IMR-90 (cell line): ENCODE data around the gene TP63. TPM values are rescaled to one million over a fixed set of nuclear protein-coding genes. Genes with fewer than 3 reads are reported as not detected.

Experiments used
- ATAC-seq: fragments of 200-7000 bp; cut with Tn5 transposase; 2 replicates; pipeline ENCODE4 v1.9.1; 2020; ENCODE audit warnings: low read depth, mild to moderate bottlenecking, moderate library complexity
- BruUV-seq: library from RNA; stranded (reverse); fragments of 400-500 nt; replicated peaks from 2 replicates; lab custom pipeline; 2021; lab: Mats Ljungman, UMichigan
- CTCF ChIA-PET: fragments of 300-600 bp; formaldehyde crosslinking; extraction: SDS; loops from one replicate; lab custom pipeline; 2021; ENCODE audit warnings: antibody characterized with exemption; lab: Yijun Ruan, JAX
- POLR2A ChIA-PET: fragments of 300-600 bp; sonication (Branson Sonifier 250); formaldehyde crosslinking; loops from one replicate; lab custom pipeline; 2022; ENCODE audit warnings: antibody characterized with exemption; ENCODE audit not compliant: unreplicated experiment; lab: Charles Lee
- DNase-seq: peaks from one replicate; pipeline ENCODE4 v3.0.0; 2013
- H2AFZ ChIP-seq: replicated peaks from 2 replicates; pipeline ENCODE3; 2013; ENCODE audit warnings: low read length, mild to moderate bottlenecking; ENCODE audit not compliant: poor library complexity
- H2AK5ac ChIP-seq: 2 replicates; pipeline ENCODE4 v1.6.1; 2013; ENCODE audit warnings: low read depth, low read length, inconsistent platforms
- H2AK9ac ChIP-seq: replicated peaks from 2 replicates; pipeline ENCODE3; 2013; ENCODE audit warnings: mild to moderate bottlenecking, low read depth, low read length, moderate library complexity; ENCODE audit not compliant: poor library complexity
- H2BK120ac ChIP-seq: 2 replicates; pipeline ENCODE4 v1.6.1; 2013; ENCODE audit warnings: low read depth, low read length, inconsistent platforms
- H2BK15ac ChIP-seq: 3 replicates; pipeline ENCODE4 v1.6.1; 2013; ENCODE audit warnings: low read depth, low read length, inconsistent platforms
- H2BK20ac ChIP-seq: 2 replicates; pipeline ENCODE4 v1.6.1; 2013; ENCODE audit warnings: low read depth, mild to moderate bottlenecking, inconsistent platforms, low read length, moderate library complexity
- H2BK5ac ChIP-seq: 2 replicates; pipeline ENCODE4 v1.6.1; 2013; ENCODE audit warnings: mild to moderate bottlenecking, low read depth, low read length, inconsistent platforms; ENCODE audit not compliant: poor library complexity, severe bottlenecking
- H3K14ac ChIP-seq: replicated peaks from 2 replicates; pipeline ENCODE4 v1.6.1; 2013; ENCODE audit warnings: low read depth, low read length, inconsistent platforms
- H3K18ac ChIP-seq: 2 replicates; pipeline ENCODE4 v1.6.1; 2013; ENCODE audit warnings: low read depth, low read length, control low read depth
- H3K23ac ChIP-seq: 2 replicates; pipeline ENCODE4 v1.6.1; 2013; ENCODE audit warnings: low read depth, low read length, inconsistent platforms
- H3K27ac ChIP-seq: 2 replicates; pipeline ENCODE4 v1.5.1; 2013; ENCODE audit warnings: mild to moderate bottlenecking, control low read depth, low read length; ENCODE audit not compliant: insufficient read depth
- H3K27me3 ChIP-seq: 2 replicates; pipeline ENCODE4 v1.6.1; 2013; ENCODE audit warnings: low read length; ENCODE audit not compliant: control insufficient read depth, insufficient read depth
- H3K36me3 ChIP-seq: 2 replicates; pipeline ENCODE4 v1.6.1; 2013; ENCODE audit warnings: low read length, mixed read lengths; ENCODE audit not compliant: control insufficient read depth, insufficient read depth
- H3K4ac ChIP-seq: 2 replicates; pipeline ENCODE4 v1.6.1; 2013; ENCODE audit warnings: low read depth, low read length, inconsistent platforms
- H3K4me1 ChIP-seq: 2 replicates; pipeline ENCODE4 v1.6.1; 2013; ENCODE audit warnings: low read length, mixed read lengths; ENCODE audit not compliant: control insufficient read depth, insufficient read depth
- H3K4me2 ChIP-seq: 2 replicates; pipeline ENCODE4 v1.6.1; 2013; ENCODE audit warnings: low read depth, mild to moderate bottlenecking, control low read depth, low read length, moderate library complexity
- H3K4me3 ChIP-seq: 2 replicates; pipeline ENCODE4 v1.5.1; 2013; ENCODE audit warnings: low read depth, mild to moderate bottlenecking, control low read depth, low read length, moderate library complexity; ENCODE audit not compliant: insufficient read depth
- H3K56ac ChIP-seq: 2 replicates; pipeline ENCODE4 v1.6.1; 2013; ENCODE audit warnings: low read length, inconsistent platforms; ENCODE audit not compliant: insufficient read depth; ENCODE audit errors: extremely low read depth
- H3K79me1 ChIP-seq, 2 experiments: 2 replicates each; pipeline ENCODE4 v1.6.1; 2013; ENCODE audit warnings: low read length in 2 of 2, inconsistent platforms in 1 of 2, low read depth in 1 of 2
- H3K9ac ChIP-seq: 2 replicates; pipeline ENCODE4 v1.6.1; 2013; ENCODE audit warnings: low read depth, low read length, control low read depth
- H3K9me1 ChIP-seq: 2 replicates; pipeline ENCODE4 v1.6.1; 2013; ENCODE audit warnings: low read length, inconsistent platforms; ENCODE audit not compliant: insufficient read depth
- H3K9me3 ChIP-seq: 2 replicates; pipeline ENCODE4 v1.6.1; 2013; ENCODE audit warnings: low read length; ENCODE audit not compliant: control insufficient read depth, insufficient read depth
- H4K20me1 ChIP-seq: 2 replicates; pipeline ENCODE4 v1.6.1; 2013; ENCODE audit warnings: low read length, inconsistent platforms; ENCODE audit not compliant: insufficient read depth
- H4K5ac ChIP-seq: 2 replicates; pipeline ENCODE4 v1.6.1; 2013; ENCODE audit warnings: mild to moderate bottlenecking, low read depth, low read length, control low read depth
- H4K8ac ChIP-seq, 2 experiments: 2 replicates each; pipeline ENCODE4 v1.6.1; 2013; ENCODE audit warnings: low read depth in 2 of 2, low read length in 2 of 2, control low read depth in 1 of 2, inconsistent platforms in 1 of 2
- H4K91ac ChIP-seq: 2 replicates; pipeline ENCODE4 v1.6.1; 2013; ENCODE audit warnings: low read depth, low read length, inconsistent platforms; ENCODE audit not compliant: insufficient read depth
- CEBPB ChIP-seq: IDR thresholded peaks from 2 replicates; pipeline ENCODE4 v1.6.1; 2012; ENCODE audit warnings: low read depth, low read length, improper control_type of control experiment
- CHD1 ChIP-seq: IDR thresholded peaks from 2 replicates; pipeline ENCODE4 v1.6.1; 2012; ENCODE audit warnings: low read depth, low read length, improper control_type of control experiment
- NFE2L2 ChIP-seq: fragments of 150-350 bp; IDR thresholded peaks from 2 replicates; pipeline ENCODE4 v1.6.1; 2016; ENCODE audit warnings: low read depth, mild to moderate bottlenecking, low read length
- POLR2A ChIP-seq: IDR thresholded peaks from 2 replicates; pipeline ENCODE4 v1.6.1; 2012; ENCODE audit warnings: mild to moderate bottlenecking, low read depth, low read length
- RFX5 ChIP-seq: IDR thresholded peaks from 2 replicates; pipeline ENCODE4 v1.8.0; 2012; ENCODE audit warnings: low read depth, mild to moderate bottlenecking, low read length, moderate library complexity
- SMC3 ChIP-seq: fragments of 150-350 bp; IDR thresholded peaks from 2 replicates; pipeline ENCODE4 v1.6.1; 2016; ENCODE audit warnings: low read depth, mild to moderate bottlenecking, antibody characterized with exemption, low read length, moderate library complexity
- WGBS, 2 experiments: methylation state at CpG; one replicate each; pipeline versions ENCODE4 v1.1.5 to v1.1.7; 2013; ENCODE audit warnings: missing lambda C conversion rate in 2 of 2; ENCODE audit not compliant: insufficient read length in 1 of 2; ENCODE audit errors: extremely low coverage in 2 of 2; 5-methylcytosine and 5-hydroxymethylcytosine counted together
- dilution Hi-C: fragments of 300-500 bp; cut with HindIII; formaldehyde crosslinking; loops from one replicate; pipeline ENCODE4 v1.14.3; 2018; ENCODE audit warnings: low sequenced_read_pairs; ENCODE audit not compliant: unreplicated experiment
- in situ Hi-C: fragments of 300-500 bp; cut with MboI; formaldehyde crosslinking; loops from 3 replicates; pipeline ENCODE4 v1.14.3; 2019; ENCODE audit warnings: low sequenced_read_pairs, inconsistent platforms, mixed read lengths
- intact Hi-C: fragments of 100-400 bp; cut with micrococcal nuclease; formaldehyde crosslinking; loops from 2 replicates; pipeline ENCODE4 v1.10.0; 2022
- polyA plus RNA-seq, 3 experiments: library from polyadenylated mRNA; depleted of rRNA; stranded (reverse); fragments of >200 nt; gene quantifications; 2 replicates each; pipeline ENCODE4 v1.2.3, GENCODE V29; 2012; ENCODE audit warnings: low replicate concordance in 1 of 3
- total RNA-seq: library from RNA; depleted of rRNA; stranded (reverse); fragments of >200 nt; gene quantifications from 2 replicates; pipeline ENCODE4 v1.2.3, GENCODE V29; 2012
- TF ChIP-seq, protein P1 (sequence below): conservative IDR thresholded peaks from 2 replicates; pipeline ENCODE4 v1.5.1; 2012; ENCODE audit warnings: mild to moderate bottlenecking, low read depth, low read length, improper control_type of control experiment
- TF ChIP-seq, protein P2 (sequence below): fragments of 150-350 bp; IDR thresholded peaks from 2 replicates; pipeline ENCODE4 v1.6.1; 2016; ENCODE audit warnings: low read depth, mild to moderate bottlenecking, low read length, moderate library complexity, borderline replicate concordance
- TF ChIP-seq, protein P3 (sequence below): fragments of 150-350 bp; IDR thresholded peaks from 2 replicates; pipeline ENCODE4 v1.6.1; 2017; ENCODE audit warnings: mild to moderate bottlenecking, antibody characterized with exemption, low read length, low read depth

The TP63 gene
- total and polyA plus RNA-seq, 2 of the 4 experiments (the other 2 are of a cell fraction): not detected

DNA sequence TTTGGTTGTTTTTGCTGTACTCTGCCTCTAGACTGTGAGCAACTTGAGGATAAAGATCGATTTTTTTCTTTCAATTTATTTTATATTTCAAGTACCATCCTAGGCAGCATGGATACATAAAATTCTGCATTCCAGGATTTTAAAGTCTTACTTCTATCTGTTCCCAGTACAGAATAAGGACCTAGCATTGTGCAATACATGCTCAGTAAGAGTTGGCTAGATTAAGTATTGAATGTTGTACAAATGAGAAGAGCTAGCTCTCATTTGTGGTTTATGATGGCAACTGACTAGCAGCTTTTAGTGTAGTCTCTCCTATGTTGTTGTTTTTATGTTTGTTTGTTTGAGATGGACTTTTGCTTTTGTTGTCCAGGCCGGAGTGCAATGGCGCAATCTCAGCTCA lies 222.7 kb downstream of the TP63 start:
- Histone ChIP-seq H3K27ac (no peak overlapping the region), H4K20me1 (no peaks in the 10 kb centered on the region), H3K9me3 (no peaks in the 10 kb centered on the region), H3K4me1 (no peaks in the 10 kb centered on the region), H2BK120ac (no peak overlapping the region), H2BK15ac (no peak overlapping the region), H2BK5ac (no peak overlapping the region), H3K23ac (no peak overlapping the region), H3K36me3 (no peaks in the 10 kb centered on the region), H3K9me1 (no peaks in the 10 kb centered on the region), H3K4ac (no peak overlapping the region), H3K14ac (no peak overlapping the region), H2AFZ (no peak overlapping the region), H3K4me3 (no peak overlapping the region), H3K27me3 (no peaks in the 10 kb centered on the region), H2AK9ac (no peak overlapping the region), H4K8ac (no peak overlapping the region), H4K5ac (no peak overlapping the region), H2AK5ac (no peak overlapping the region), H3K56ac (no peak overlapping the region), H3K79me1 (no peaks in the 10 kb centered on the region), H2BK20ac (no peak overlapping the region), H3K18ac (no peak overlapping the region), H3K9ac (no peak overlapping the region), H3K4me2 (no peak overlapping the region), H4K91ac (no peak overlapping the region)
- no CpG with 5 or more reads among the region's 3 CpGs for WGBS, 2 experiments
- CTCF ChIA-PET: no interaction called here
- in situ Hi-C loops (no loop called here), dilution Hi-C loops (no loop called here), intact Hi-C loops (no loop called here)
- no TSS peak for BruUV-seq
- TF ChIP-seq POLR2A (no peak), SMC3 (no peak), RFX5 (no peak), CHD1 (no peak), NFE2L2 (no peak), CEBPB (peak; percentile 64)
- TF ChIP-seq, protein P1, sequence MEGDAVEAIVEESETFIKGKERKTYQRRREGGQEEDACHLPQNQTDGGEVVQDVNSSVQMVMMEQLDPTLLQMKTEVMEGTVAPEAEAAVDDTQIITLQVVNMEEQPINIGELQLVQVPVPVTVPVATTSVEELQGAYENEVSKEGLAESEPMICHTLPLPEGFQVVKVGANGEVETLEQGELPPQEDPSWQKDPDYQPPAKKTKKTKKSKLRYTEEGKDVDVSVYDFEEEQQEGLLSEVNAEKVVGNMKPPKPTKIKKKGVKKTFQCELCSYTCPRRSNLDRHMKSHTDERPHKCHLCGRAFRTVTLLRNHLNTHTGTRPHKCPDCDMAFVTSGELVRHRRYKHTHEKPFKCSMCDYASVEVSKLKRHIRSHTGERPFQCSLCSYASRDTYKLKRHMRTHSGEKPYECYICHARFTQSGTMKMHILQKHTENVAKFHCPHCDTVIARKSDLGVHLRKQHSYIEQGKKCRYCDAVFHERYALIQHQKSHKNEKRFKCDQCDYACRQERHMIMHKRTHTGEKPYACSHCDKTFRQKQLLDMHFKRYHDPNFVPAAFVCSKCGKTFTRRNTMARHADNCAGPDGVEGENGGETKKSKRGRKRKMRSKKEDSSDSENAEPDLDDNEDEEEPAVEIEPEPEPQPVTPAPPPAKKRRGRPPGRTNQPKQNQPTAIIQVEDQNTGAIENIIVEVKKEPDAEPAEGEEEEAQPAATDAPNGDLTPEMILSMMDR: no peak
- TF ChIP-seq, protein P2, sequence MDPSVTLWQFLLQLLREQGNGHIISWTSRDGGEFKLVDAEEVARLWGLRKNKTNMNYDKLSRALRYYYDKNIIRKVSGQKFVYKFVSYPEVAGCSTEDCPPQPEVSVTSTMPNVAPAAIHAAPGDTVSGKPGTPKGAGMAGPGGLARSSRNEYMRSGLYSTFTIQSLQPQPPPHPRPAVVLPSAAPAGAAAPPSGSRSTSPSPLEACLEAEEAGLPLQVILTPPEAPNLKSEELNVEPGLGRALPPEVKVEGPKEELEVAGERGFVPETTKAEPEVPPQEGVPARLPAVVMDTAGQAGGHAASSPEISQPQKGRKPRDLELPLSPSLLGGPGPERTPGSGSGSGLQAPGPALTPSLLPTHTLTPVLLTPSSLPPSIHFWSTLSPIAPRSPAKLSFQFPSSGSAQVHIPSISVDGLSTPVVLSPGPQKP: no peak
- TF ChIP-seq, protein P3, sequence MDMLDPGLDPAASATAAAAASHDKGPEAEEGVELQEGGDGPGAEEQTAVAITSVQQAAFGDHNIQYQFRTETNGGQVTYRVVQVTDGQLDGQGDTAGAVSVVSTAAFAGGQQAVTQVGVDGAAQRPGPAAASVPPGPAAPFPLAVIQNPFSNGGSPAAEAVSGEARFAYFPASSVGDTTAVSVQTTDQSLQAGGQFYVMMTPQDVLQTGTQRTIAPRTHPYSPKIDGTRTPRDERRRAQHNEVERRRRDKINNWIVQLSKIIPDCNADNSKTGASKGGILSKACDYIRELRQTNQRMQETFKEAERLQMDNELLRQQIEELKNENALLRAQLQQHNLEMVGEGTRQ: no peak
- no peak for DNase-seq
- ATAC-seq: no peak
- POLR2A ChIA-PET: no interaction called here
